ENCODE data around the gene ANKRD63. TPM values are rescaled to one million over a fixed set of nuclear protein-coding genes. Genes with fewer than 3 reads are reported as not detected.

The ANKRD63 gene
- total RNA-seq, 1 experiment from 2014 or later: not detected

- TF ChIP-seq, protein P1, sequence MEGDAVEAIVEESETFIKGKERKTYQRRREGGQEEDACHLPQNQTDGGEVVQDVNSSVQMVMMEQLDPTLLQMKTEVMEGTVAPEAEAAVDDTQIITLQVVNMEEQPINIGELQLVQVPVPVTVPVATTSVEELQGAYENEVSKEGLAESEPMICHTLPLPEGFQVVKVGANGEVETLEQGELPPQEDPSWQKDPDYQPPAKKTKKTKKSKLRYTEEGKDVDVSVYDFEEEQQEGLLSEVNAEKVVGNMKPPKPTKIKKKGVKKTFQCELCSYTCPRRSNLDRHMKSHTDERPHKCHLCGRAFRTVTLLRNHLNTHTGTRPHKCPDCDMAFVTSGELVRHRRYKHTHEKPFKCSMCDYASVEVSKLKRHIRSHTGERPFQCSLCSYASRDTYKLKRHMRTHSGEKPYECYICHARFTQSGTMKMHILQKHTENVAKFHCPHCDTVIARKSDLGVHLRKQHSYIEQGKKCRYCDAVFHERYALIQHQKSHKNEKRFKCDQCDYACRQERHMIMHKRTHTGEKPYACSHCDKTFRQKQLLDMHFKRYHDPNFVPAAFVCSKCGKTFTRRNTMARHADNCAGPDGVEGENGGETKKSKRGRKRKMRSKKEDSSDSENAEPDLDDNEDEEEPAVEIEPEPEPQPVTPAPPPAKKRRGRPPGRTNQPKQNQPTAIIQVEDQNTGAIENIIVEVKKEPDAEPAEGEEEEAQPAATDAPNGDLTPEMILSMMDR (IDR thresholded peaks at IDR 0.05; ENCODE audit: unreplicated experiment): no peak
- H3K27ac Mint-ChIP-seq (ENCODE audit: low read depth, unreplicated experiment): no peak overlapping the region
- H3K4me1 Mint-ChIP-seq (ENCODE audit: insufficient read depth, unreplicated experiment): no peaks in the 10 kb centered on the region
- no peaks in the 10 kb centered on the region for H3K9me3 Mint-ChIP-seq (ENCODE audit: unreplicated experiment)
- intact Hi-C loops (cut with micrococcal nuclease): loop anchor here (10.0 kb wide), 2 partner anchors 173 to 493 kb away; partner anchors contain the start of genes BMF and FSIP1
- ChIA-PET CTCF (interaction anchor here (0.9 to 14.7 kb wide), 15 partner anchors 11 to 152 kb away, joined by 3 to 657 read pairs (median 8); partner anchors contain the start of genes CCDC9B, IVD and PLCB2), POLR2A (interaction anchor here (0.7 to 1.2 kb wide), 2 partner anchors 144 to 422 kb away, joined by 3 to 4 read pairs; no protein-coding TSS in a partner anchor)
- peaks cover 17% of the 10 kb centered on the region for H3K36me3 Mint-ChIP-seq (ENCODE audit: insufficient read depth, unreplicated experiment)
- no peaks in the 10 kb centered on the region for H3K27me3 Mint-ChIP-seq (ENCODE audit: insufficient read depth, unreplicated experiment)
- DNase-seq (ENCODE audit: unreplicated experiment): no peak
- no TSS peak for BruUV-seq (replicated peaks)
- no peak overlapping the region for H3K4me3 Mint-ChIP-seq (ENCODE audit: unreplicated experiment)
These were observed 4.8 kb downstream of the ANKRD63 start for GRCh38 chr15:40278026-40278425.

GRCh38 chr15:40277471-40277870 is 5.4 kb downstream of the ANKRD63 start:
- ChIA-PET CTCF (interaction anchor here (0.7 to 14.7 kb wide), 12 partner anchors 12 to 236 kb away, joined by 3 to 657 read pairs (median 24); partner anchors contain the start of genes CCDC9B and PLCB2), POLR2A (interaction anchor here (1.2 kb wide), 1 partner anchor 145 kb away, joined by 3 read pairs; no protein-coding TSS in a partner anchor)
- Mint-ChIP-seq H3K4me1 (ENCODE audit: insufficient read depth, unreplicated experiment) (no peaks in the 10 kb centered on the region), H3K36me3 (ENCODE audit: insufficient read depth, unreplicated experiment) (peaks cover 17% of the 10 kb centered on the region), H3K4me3 (ENCODE audit: unreplicated experiment) (no peak overlapping the region), H3K27me3 (ENCODE audit: insufficient read depth, unreplicated experiment) (no peaks in the 10 kb centered on the region), H3K27ac (ENCODE audit: low read depth, unreplicated experiment) (no peak overlapping the region), H3K9me3 (ENCODE audit: unreplicated experiment) (no peaks in the 10 kb centered on the region)
- BruUV-seq (replicated peaks): no TSS peak
- TF ChIP-seq, protein P1 (IDR thresholded peaks at IDR 0.05; ENCODE audit: unreplicated experiment): no peak
- intact Hi-C loops (cut with micrococcal nuclease): loop anchor here (10.0 kb wide), 2 partner anchors 173 to 493 kb away; partner anchors contain the start of genes BMF and FSIP1
- DNase-seq (ENCODE audit: unreplicated experiment): no peak

- Mint-ChIP-seq H3K27ac (ENCODE audit: low read depth, unreplicated experiment) (no peak overlapping the region), H3K36me3 (ENCODE audit: insufficient read depth, unreplicated experiment) (peaks cover 17% of the 10 kb centered on the region), H3K4me3 (ENCODE audit: unreplicated experiment) (no peak overlapping the region), H3K27me3 (ENCODE audit: insufficient read depth, unreplicated experiment) (no peaks in the 10 kb centered on the region), H3K4me1 (ENCODE audit: insufficient read depth, unreplicated experiment) (no peaks in the 10 kb centered on the region), H3K9me3 (ENCODE audit: unreplicated experiment) (no peaks in the 10 kb centered on the region)
- intact Hi-C loops (cut with micrococcal nuclease): loop anchor here (10.0 kb wide), 2 partner anchors 172 to 492 kb away; partner anchors contain the start of genes BMF and FSIP1
- ChIA-PET CTCF (interaction anchor here (0.5 to 14.7 kb wide), 11 partner anchors 7 to 236 kb away, joined by 3 to 657 read pairs (median 75); partner anchors contain the start of genes CCDC9B and PLCB2), POLR2A (no interaction called here)
- no peak for DNase-seq (ENCODE audit: unreplicated experiment)
- no TSS peak for BruUV-seq (replicated peaks)
- TF ChIP-seq, protein P1 (IDR thresholded peaks at IDR 0.05; ENCODE audit: unreplicated experiment): no peak
These were observed 5.9 kb downstream of the ANKRD63 start for GRCh38 chr15:40276927-40277326.

- CTCF ChIA-PET: interaction anchor here (0.6 to 14.7 kb wide), 12 partner anchors 13 to 372 kb away, joined by 3 to 657 read pairs (median 88); partner anchors contain the start of genes CCDC9B, DISP2, PAK6 and PLCB2
- H3K36me3 Mint-ChIP-seq (ENCODE audit: insufficient read depth, unreplicated experiment): peaks cover 17% of the 10 kb centered on the region
- intact Hi-C loops (cut with micrococcal nuclease): loop anchor here (10.0 kb wide), 2 partner anchors 171 to 491 kb away; partner anchors contain the start of genes BMF and FSIP1
- BruUV-seq (replicated peaks): no TSS peak
- H3K27me3 Mint-ChIP-seq (ENCODE audit: insufficient read depth, unreplicated experiment): no peaks in the 10 kb centered on the region
- H3K4me3 Mint-ChIP-seq (ENCODE audit: unreplicated experiment): no peak overlapping the region
- H3K27ac Mint-ChIP-seq (ENCODE audit: low read depth, unreplicated experiment): no peak overlapping the region
- POLR2A ChIA-PET: interaction anchor here (1.2 kb wide), 1 partner anchor 35 kb away, joined by 3 read pairs; no protein-coding TSS in a partner anchor
- TF ChIP-seq, protein P1 (IDR thresholded peaks at IDR 0.05; ENCODE audit: unreplicated experiment): no peak
- no peaks in the 10 kb centered on the region for H3K9me3 Mint-ChIP-seq (ENCODE audit: unreplicated experiment)
- H3K4me1 Mint-ChIP-seq (ENCODE audit: insufficient read depth, unreplicated experiment): no peaks in the 10 kb centered on the region
- no peak for DNase-seq (ENCODE audit: unreplicated experiment)
These were observed 6.9 kb downstream of the ANKRD63 start for GRCh38 chr15:40275954-40276353.
